Calu3 (cell line): ENCODE data around the gene TYROBP. TPM values are rescaled to one million over a fixed set of nuclear protein-coding genes. Genes with fewer than 3 reads are reported as not detected.

ENCODE experiments used
- BruUV-seq: library from RNA; stranded (reverse); fragments of 400-500 nt; replicated peaks from 2 replicates; lab custom pipeline; 2021; lab: Mats Ljungman, UMichigan
- CTCF ChIA-PET: fragments of 300-600 bp; sonication (Branson Sonifier 250); formaldehyde crosslinking; loops from one replicate; lab custom pipeline; 2022; ENCODE audit warnings: antibody characterized with exemption; lab: Charles Lee
- DNase-seq: peaks from one replicate; pipeline ENCODE4 v3.0.0; 2022
- H3K27ac Mint-ChIP-seq: one replicate; pipeline ENCODE4 v1.8.0; 2022; ENCODE audit warnings: mixed read lengths; ENCODE audit not compliant: unreplicated experiment
- H3K27me3 Mint-ChIP-seq: one replicate; pipeline ENCODE4 v1.8.0; 2022; ENCODE audit warnings: mixed read lengths; ENCODE audit not compliant: unreplicated experiment
- H3K36me3 Mint-ChIP-seq: one replicate; pipeline ENCODE4 v1.8.0; 2022; ENCODE audit warnings: mild to moderate bottlenecking, moderate library complexity, mixed read lengths; ENCODE audit not compliant: insufficient read depth, unreplicated experiment
- H3K4me1 Mint-ChIP-seq: one replicate; pipeline ENCODE4 v1.8.0; 2022; ENCODE audit warnings: mild to moderate bottlenecking, low read depth, mixed read lengths; ENCODE audit not compliant: unreplicated experiment
- H3K4me3 Mint-ChIP-seq: one replicate; pipeline ENCODE4 v1.8.0; 2022; ENCODE audit warnings: mild to moderate bottlenecking, low read depth, moderate library complexity, mixed read lengths; ENCODE audit not compliant: unreplicated experiment
- H3K9me3 Mint-ChIP-seq: one replicate; pipeline ENCODE4 v1.8.0; 2022; ENCODE audit warnings: low read depth, mixed read lengths; ENCODE audit not compliant: unreplicated experiment
- CTCF ChIP-seq: fragments of 200-600 bp; IDR thresholded peaks from one replicate; pipeline ENCODE4 v1.8.0; 2022; ENCODE audit warnings: antibody characterized with exemption; ENCODE audit not compliant: unreplicated experiment
- intact Hi-C: fragments of 100-400 bp; cut with micrococcal nuclease; formaldehyde crosslinking; loops from one replicate; pipeline ENCODE4 v1.10.0; 2022; ENCODE audit not compliant: unreplicated experiment
- total RNA-seq: library from RNA; stranded (reverse); gene quantifications from 2 replicates; pipeline ENCODE4 v1.2.3, GENCODE V29; 2022

The TYROBP gene
- total RNA-seq, 1 experiment from 2014 or later: not detected

GRCh38 chr19:35902870-35903475 is 5.1 kb downstream of the TYROBP start:
- intact Hi-C loops: no loop called here
- CTCF ChIA-PET: no interaction called here
- no peaks in the 10 kb centered on the region for H3K9me3 Mint-ChIP-seq
- H3K27me3 Mint-ChIP-seq: peaks cover 32% of the 10 kb centered on the region
- no peak for DNase-seq
- H3K4me3 Mint-ChIP-seq: peak overlapping the region; percentile 64
- H3K27ac Mint-ChIP-seq: no peak overlapping the region
- peaks cover 9% of the 10 kb centered on the region for H3K4me1 Mint-ChIP-seq
- H3K36me3 Mint-ChIP-seq: peaks cover 33% of the 10 kb centered on the region
- BruUV-seq: no TSS peak
- TF ChIP-seq CTCF: no peak

GRCh38 chr19:35901854-35902661 is 6.0 kb downstream of the TYROBP start, which contains the start of gene HCST:
TSS of gene HCST (plus strand) at chr19:35902529. CDS start at chr19:35902594, 65 bp downstream.
- intact Hi-C loops: no loop called here
- H3K27ac Mint-ChIP-seq: no peak within 1 kb of the TSS
- DNase-seq: no peak
- H3K4me1 Mint-ChIP-seq: peaks cover 9% of the 10 kb centered on the region
- no peak for TF ChIP-seq CTCF
- BruUV-seq: no TSS peak
- CTCF ChIA-PET: no interaction called here
- H3K9me3 Mint-ChIP-seq: no peaks in the 10 kb centered on the region
- peaks cover 32% of the 10 kb centered on the region for H3K27me3 Mint-ChIP-seq
- peak within 1 kb of the TSS; percentile 64 for H3K4me3 Mint-ChIP-seq
- H3K36me3 Mint-ChIP-seq: peaks cover 35% of the 10 kb centered on the region

- no TSS peak for BruUV-seq
- no peak for TF ChIP-seq CTCF
- intact Hi-C loops: no loop called here
- Mint-ChIP-seq H3K27ac (no peak overlapping the region), H3K9me3 (no peaks in the 10 kb centered on the region), H3K36me3 (peaks cover 35% of the 10 kb centered on the region), H3K4me3 (peak overlapping the region; percentile 91), H3K4me1 (peaks cover 9% of the 10 kb centered on the region), H3K27me3 (peaks cover 32% of the 10 kb centered on the region)
- DNase-seq: no peak
- CTCF ChIA-PET: interaction anchor here (0.6 kb wide), 1 partner anchor 31 kb away, joined by 3 read pairs; no protein-coding TSS in a partner anchor
Measured at GRCh38 chr19:35901055-35901644, 6.9 kb downstream of the TYROBP start.

GRCh38 chr19:35899547-35900214 is 8.4 kb downstream of the TYROBP start:
- Mint-ChIP-seq H3K4me1 (peaks cover 9% of the 10 kb centered on the region), H3K36me3 (peaks cover 35% of the 10 kb centered on the region), H3K27me3 (peaks cover 32% of the 10 kb centered on the region), H3K27ac (peak overlapping the region; percentile 74), H3K4me3 (peak overlapping the region; percentile 91), H3K9me3 (no peaks in the 10 kb centered on the region)
- peak; percentile 86 for DNase-seq
- no peak for TF ChIP-seq CTCF
- intact Hi-C loops: no loop called here
- CTCF ChIA-PET: interaction anchor here (0.6 to 1.0 kb wide), 2 partner anchors 12 to 31 kb away, joined by 3 read pairs; no protein-coding TSS in a partner anchor
- no TSS peak for BruUV-seq
